Ramos (cell line): ENCODE data around the gene KCNQ5.
"Not testable (repeated sequence)": the region's sequence is repeated elsewhere in the genome, so short reads cannot be mapped to it uniquely, and the experiment has no call there.

Experiments
- in situ Hi-C: fragments of 300-500 bp; cut with MboI; formaldehyde crosslinking; loops from one replicate; pipeline ENCODE4 v1.14.3; 2022; ENCODE audit warnings: low sequenced_read_pairs; ENCODE audit not compliant: unreplicated experiment

The KCNQ5 gene

GRCh38 chr6:72873433-72873832, 251.6 kb downstream of the KCNQ5 start:
- in situ Hi-C loops: no loop called here

GRCh38 chr6:72876256-72876655, 254.4 kb downstream of the KCNQ5 start:
- in situ Hi-C loops: no loop called here

GRCh38 chr6:72886170-72886569, 264.3 kb downstream of the KCNQ5 start:
- in situ Hi-C loops: no loop called here

- in situ Hi-C loops: no loop called here
Measured at GRCh38 chr6:72890233-72890632, 268.4 kb downstream of the KCNQ5 start.

GRCh38 chr6:72890671-72891070, 268.8 kb downstream of the KCNQ5 start:
- in situ Hi-C loops: no loop called here

GRCh38 chr6:72892901-72893300, 271.0 kb downstream of the KCNQ5 start:
- in situ Hi-C loops: no loop called here

- in situ Hi-C loops: no loop called here
Measured at GRCh38 chr6:72894091-72894490, 272.2 kb downstream of the KCNQ5 start.

GRCh38 chr6:72898313-72898712, 276.4 kb downstream of the KCNQ5 start:
- in situ Hi-C loops: not testable (repeated sequence)

GRCh38 chr6:72905705-72906478, 284.0 kb downstream of the KCNQ5 start:
- in situ Hi-C loops: no loop called here

- in situ Hi-C loops: no loop called here
Measured at GRCh38 chr6:72911463-72912155, 289.7 kb downstream of the KCNQ5 start.

- in situ Hi-C loops: no loop called here
Measured at GRCh38 chr6:72913797-72914196, 291.9 kb downstream of the KCNQ5 start.

- in situ Hi-C loops: no loop called here
Measured at GRCh38 chr6:72916298-72916697, 294.4 kb downstream of the KCNQ5 start.

GRCh38 chr6:72916906-72917305, 295.0 kb downstream of the KCNQ5 start:
- in situ Hi-C loops: no loop called here

GRCh38 chr6:72922401-72922800, 300.5 kb downstream of the KCNQ5 start:
- in situ Hi-C loops: no loop called here

- in situ Hi-C loops: no loop called here
Measured at GRCh38 chr6:72925136-72925535, 303.3 kb downstream of the KCNQ5 start.

- in situ Hi-C loops: no loop called here
Measured at GRCh38 chr6:72930556-72931132, 308.8 kb downstream of the KCNQ5 start.

GRCh38 chr6:72931325-72931887, 309.5 kb downstream of the KCNQ5 start:
- in situ Hi-C loops: no loop called here

- in situ Hi-C loops: no loop called here
Measured at GRCh38 chr6:72933233-72933632, 311.4 kb downstream of the KCNQ5 start.

- in situ Hi-C loops: no loop called here
Measured at GRCh38 chr6:72936766-72937559, 315.1 kb downstream of the KCNQ5 start.

- in situ Hi-C loops: no loop called here
Measured at GRCh38 chr6:72938104-72938503, 316.2 kb downstream of the KCNQ5 start.
